ENCODE measurements around the gene CCR5AS.

GRCh38 chr3:46413951-46414350, 7.1 kb upstream of the CCR5AS start:
- TF ChIP-seq, protein P1, sequence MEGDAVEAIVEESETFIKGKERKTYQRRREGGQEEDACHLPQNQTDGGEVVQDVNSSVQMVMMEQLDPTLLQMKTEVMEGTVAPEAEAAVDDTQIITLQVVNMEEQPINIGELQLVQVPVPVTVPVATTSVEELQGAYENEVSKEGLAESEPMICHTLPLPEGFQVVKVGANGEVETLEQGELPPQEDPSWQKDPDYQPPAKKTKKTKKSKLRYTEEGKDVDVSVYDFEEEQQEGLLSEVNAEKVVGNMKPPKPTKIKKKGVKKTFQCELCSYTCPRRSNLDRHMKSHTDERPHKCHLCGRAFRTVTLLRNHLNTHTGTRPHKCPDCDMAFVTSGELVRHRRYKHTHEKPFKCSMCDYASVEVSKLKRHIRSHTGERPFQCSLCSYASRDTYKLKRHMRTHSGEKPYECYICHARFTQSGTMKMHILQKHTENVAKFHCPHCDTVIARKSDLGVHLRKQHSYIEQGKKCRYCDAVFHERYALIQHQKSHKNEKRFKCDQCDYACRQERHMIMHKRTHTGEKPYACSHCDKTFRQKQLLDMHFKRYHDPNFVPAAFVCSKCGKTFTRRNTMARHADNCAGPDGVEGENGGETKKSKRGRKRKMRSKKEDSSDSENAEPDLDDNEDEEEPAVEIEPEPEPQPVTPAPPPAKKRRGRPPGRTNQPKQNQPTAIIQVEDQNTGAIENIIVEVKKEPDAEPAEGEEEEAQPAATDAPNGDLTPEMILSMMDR (IDR thresholded peaks at IDR 0.05), result no peak
- TF ChIP-seq POLR2A (IDR thresholded peaks at IDR 0.05) (no peak), EP300 (IDR thresholded peaks at IDR 0.05) (no peak), POLR2AphosphoS5 (IDR thresholded peaks at IDR 0.05) (no peak)
